Endothelial cell (in vitro differentiated cells): ENCODE results near the gene TMEM198. TPM values are rescaled to one million over a fixed set of nuclear protein-coding genes. Genes with fewer than 3 reads are reported as not detected.

Experiments used
- DNase-seq: peaks from one replicate; pipeline ENCODE4 v3.0.0; 2021; ENCODE audit warnings: low spot score
- H3K27ac Mint-ChIP-seq: one replicate; pipeline ENCODE4 v1.8.0; 2021; ENCODE audit warnings: mixed read lengths, inconsistent platforms; ENCODE audit not compliant: unreplicated experiment
- H3K27me3 Mint-ChIP-seq: one replicate; pipeline ENCODE4 v1.8.0; 2021; ENCODE audit warnings: mild to moderate bottlenecking, moderate library complexity, mixed read lengths, inconsistent platforms; ENCODE audit not compliant: unreplicated experiment
- H3K36me3 Mint-ChIP-seq: one replicate; pipeline ENCODE4 v1.8.0; 2021; ENCODE audit warnings: mild to moderate bottlenecking, low read depth, mixed read lengths, inconsistent platforms; ENCODE audit not compliant: unreplicated experiment
- H3K4me1 Mint-ChIP-seq: one replicate; pipeline ENCODE4 v1.8.0; 2021; ENCODE audit warnings: mild to moderate bottlenecking, mixed read lengths, inconsistent platforms; ENCODE audit not compliant: unreplicated experiment
- H3K4me3 Mint-ChIP-seq: one replicate; pipeline ENCODE4 v1.8.0; 2021; ENCODE audit warnings: mild to moderate bottlenecking, mixed read lengths, inconsistent platforms; ENCODE audit not compliant: unreplicated experiment
- H3K9me3 Mint-ChIP-seq: one replicate; pipeline ENCODE4 v1.8.0; 2021; ENCODE audit warnings: mixed read lengths, inconsistent platforms; ENCODE audit not compliant: unreplicated experiment
- CTCF ChIP-seq: fragments of 200-600 bp; sonication (generic); IDR thresholded peaks from one replicate; pipeline ENCODE4 v1.5.0; 2021; ENCODE audit warnings: antibody characterized with exemption; ENCODE audit not compliant: unreplicated experiment
- total RNA-seq: library from RNA; stranded (reverse); fragmentation: NEBNext Ultra II Directional; extraction: Animal tissue kit (Norgen Biotek cat#: 25700); gene quantifications from one replicate; pipeline ENCODE4 v1.2.1, GENCODE V29; 2021; ENCODE audit not compliant: unreplicated experiment

Gene TMEM198
- total RNA-seq, 1 donor from 2014 or later, result not detected

GRCh38 chr2:219538956-219539788 lies 4.7 kb upstream of the TMEM198 start:
- Mint-ChIP-seq H3K27me3 (peaks cover 13% of the 10 kb centered on the region), H3K9me3 (no peaks in the 10 kb centered on the region), H3K36me3 (peaks cover 3% of the 10 kb centered on the region), H3K4me3 (no peak overlapping the region), H3K4me1 (peaks cover 27% of the 10 kb centered on the region), H3K27ac (no peak overlapping the region)
- DNase-seq, result no peak
- no peak for TF ChIP-seq CTCF

- Mint-ChIP-seq H3K27ac (no peak overlapping the region), H3K36me3 (peaks cover 10% of the 10 kb centered on the region), H3K27me3 (peaks cover 22% of the 10 kb centered on the region), H3K4me1 (peaks cover 35% of the 10 kb centered on the region), H3K9me3 (no peaks in the 10 kb centered on the region), H3K4me3 (no peak overlapping the region)
- no peak for DNase-seq
- no peak for TF ChIP-seq CTCF
Measured at GRCh38 chr2:219539926-219540678, 3.7 kb upstream of the TMEM198 start.

DNA sequence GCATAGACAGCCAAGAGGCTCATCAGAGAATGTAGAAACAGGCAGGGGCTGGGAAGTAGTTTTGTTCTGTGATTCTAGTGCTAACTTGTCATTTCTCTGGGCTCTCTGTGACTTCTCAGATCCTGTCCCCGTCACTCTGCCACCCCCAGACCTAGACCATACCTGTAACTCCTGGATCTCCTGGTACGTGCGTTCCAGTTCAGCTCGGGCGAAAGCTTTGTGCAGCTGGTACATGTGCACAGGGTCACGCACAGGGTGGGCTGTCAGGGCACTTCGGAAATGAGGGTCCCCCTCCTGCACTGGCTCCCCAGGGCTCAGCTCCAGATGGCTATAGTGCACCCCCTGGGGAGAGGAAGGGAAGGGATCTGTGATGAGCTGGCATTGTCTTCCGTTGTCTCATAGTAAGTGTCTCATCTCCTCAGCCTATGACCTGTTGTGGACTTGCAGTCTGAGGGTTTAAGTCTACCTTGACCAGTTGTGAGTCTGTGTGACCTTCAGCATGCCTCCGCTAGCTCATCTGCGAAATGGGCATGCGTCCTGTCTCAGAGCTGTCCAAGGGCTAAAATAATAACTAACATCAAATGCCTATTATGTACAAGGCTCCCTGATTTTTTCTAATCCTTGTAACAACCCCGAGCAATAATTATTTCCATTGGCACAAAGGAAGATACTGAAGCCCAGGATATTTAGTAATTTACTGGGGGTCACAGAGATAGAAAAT lies 2.9 kb upstream of the TMEM198 start:
- peaks cover 24% of the 10 kb centered on the region for H3K27me3 Mint-ChIP-seq
- H3K27ac Mint-ChIP-seq, result peak overlapping the region; percentile 61
- no peaks in the 10 kb centered on the region for H3K9me3 Mint-ChIP-seq
- H3K4me3 Mint-ChIP-seq, result peak overlapping the region; percentile 9
- peaks cover 29% of the 10 kb centered on the region for H3K4me1 Mint-ChIP-seq
- no peak for TF ChIP-seq CTCF
- H3K36me3 Mint-ChIP-seq, result peaks cover 11% of the 10 kb centered on the region
- no peak for DNase-seq

DNA sequence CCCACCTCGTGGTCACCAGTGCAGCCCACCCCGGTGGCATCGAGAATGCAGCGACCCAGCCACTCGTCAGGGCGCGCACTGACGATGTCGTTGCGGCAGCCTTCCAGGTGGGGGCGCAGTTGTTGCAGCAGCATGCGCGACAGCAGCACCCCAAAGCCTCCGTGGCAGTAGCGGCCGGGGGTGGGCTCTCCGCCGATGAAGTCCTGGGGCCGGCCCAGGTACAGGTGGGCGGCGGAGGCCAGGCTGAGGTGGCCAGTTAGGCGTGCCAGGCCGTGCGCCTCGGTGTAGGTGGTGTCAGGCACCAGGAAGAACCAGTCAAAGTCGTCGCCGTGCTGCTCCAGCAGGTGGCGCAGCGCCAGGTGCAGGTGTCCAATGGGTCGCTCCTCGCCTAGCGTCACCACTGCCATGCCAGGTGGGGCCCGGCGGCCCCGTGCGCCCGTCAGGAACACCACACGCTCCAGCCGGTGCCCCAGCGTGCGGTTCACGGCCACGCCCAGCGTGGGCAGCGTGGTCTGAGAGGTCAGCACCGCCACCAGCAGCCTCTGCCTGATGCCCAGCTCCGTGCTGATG lies 2.1 kb upstream of the TMEM198 start:
- peaks cover 25% of the 10 kb centered on the region for H3K4me1 Mint-ChIP-seq
- peaks cover 17% of the 10 kb centered on the region for H3K36me3 Mint-ChIP-seq
- H3K27me3 Mint-ChIP-seq, result peaks cover 31% of the 10 kb centered on the region
- no peaks in the 10 kb centered on the region for H3K9me3 Mint-ChIP-seq
- peak overlapping the region; percentile 9 for H3K4me3 Mint-ChIP-seq
- H3K27ac Mint-ChIP-seq, result no peak overlapping the region
- peak; percentile 86 for DNase-seq
- TF ChIP-seq CTCF, result peak; percentile 100
